ENCODE results near the gene SRSF10. TPM values are rescaled to one million over a fixed set of nuclear protein-coding genes. Genes with fewer than 3 reads are reported as not detected.

The SRSF10 gene
- polyA plus RNA-seq, 3 donors, result 66.6 to 76.2 (median 75.6) TPM

DNA sequence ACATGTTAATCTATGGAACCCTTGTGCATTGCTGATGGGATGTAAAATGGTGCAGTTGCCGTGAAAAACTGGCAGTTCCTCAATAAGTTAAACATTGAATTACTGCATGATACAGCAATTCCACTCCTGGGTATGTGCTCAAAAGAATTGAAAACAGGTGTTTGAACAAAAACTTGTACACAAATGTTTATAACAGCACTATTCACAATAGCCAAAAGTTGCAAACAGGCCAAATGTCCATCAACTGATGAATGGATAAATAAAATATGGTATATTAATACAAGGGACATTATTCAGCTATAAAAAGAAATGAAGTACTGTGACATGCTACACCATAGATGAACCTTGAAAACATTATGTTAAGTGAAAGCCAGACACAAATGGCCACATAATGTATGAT lies 17.7 kb upstream of the SRSF10 start:
- peaks cover 0 to 7% (median 2%) of the 10 kb centered on the region in 3 donors for H3K27me3 Mint-ChIP-seq (ENCODE audit: low read depth in 3 of 3)
- Histone ChIP-seq H3K4me1 (ENCODE audit: control insufficient read depth in 1 of 2, insufficient read depth in 2 of 2, low read length in 2 of 2) (no peaks in the 10 kb centered on the region), H3K9me3 (replicated peaks in 1 of 2; ENCODE audit: control insufficient read depth in 1 of 2, insufficient read depth in 1 of 2, low read length in 2 of 2) (no peaks in the 10 kb centered on the region), H2AFZ (ENCODE audit: insufficient read depth, low read depth, low read length, poor library complexity, severe bottlenecking) (no peak overlapping the region), H3K36me3 (replicated peaks in 1 of 2; ENCODE audit: control insufficient read depth in 1 of 2, insufficient read depth in 2 of 2, low read length in 2 of 2) (no peaks in the 10 kb centered on the region), H3K27me3 (ENCODE audit: control insufficient read depth in 2 of 2, insufficient read depth in 2 of 2, low read length in 2 of 2) (no peaks in the 10 kb centered on the region), H3K79me2 (ENCODE audit: insufficient read depth, low read length) (no peaks in the 10 kb centered on the region), H3K27ac (ENCODE audit: low read depth in 1 of 2, low read length in 2 of 2) (no peak overlapping the region), H4K20me1 (ENCODE audit: insufficient read depth, low read length) (no peaks in the 10 kb centered on the region), H3K9ac (ENCODE audit: insufficient read depth, low read length, poor library complexity, severe bottlenecking) (no peak overlapping the region), H3K4me2 (replicated peaks; ENCODE audit: extremely low read depth, low read length, poor library complexity, severe bottlenecking) (no peak overlapping the region), H3K4me3 (replicated peaks in 1 of 3; ENCODE audit: low read depth in 2 of 3, low read length in 3 of 3) (no peak overlapping the region)
- peaks cover 0 to 5% (median 0%) of the 10 kb centered on the region in 7 donors for H3K9me3 Mint-ChIP-seq
- intact Hi-C loops (cut with micrococcal nuclease), result no loop called here
- no peak overlapping the region for H3K4me3 Mint-ChIP-seq
- no peaks in the 10 kb centered on the region for H3K36me3 Mint-ChIP-seq
- WGBS (ENCODE audit: insufficient coverage), result no CpG with 5 or more reads among the region's 1 CpG
- TF ChIP-seq, protein P1, sequence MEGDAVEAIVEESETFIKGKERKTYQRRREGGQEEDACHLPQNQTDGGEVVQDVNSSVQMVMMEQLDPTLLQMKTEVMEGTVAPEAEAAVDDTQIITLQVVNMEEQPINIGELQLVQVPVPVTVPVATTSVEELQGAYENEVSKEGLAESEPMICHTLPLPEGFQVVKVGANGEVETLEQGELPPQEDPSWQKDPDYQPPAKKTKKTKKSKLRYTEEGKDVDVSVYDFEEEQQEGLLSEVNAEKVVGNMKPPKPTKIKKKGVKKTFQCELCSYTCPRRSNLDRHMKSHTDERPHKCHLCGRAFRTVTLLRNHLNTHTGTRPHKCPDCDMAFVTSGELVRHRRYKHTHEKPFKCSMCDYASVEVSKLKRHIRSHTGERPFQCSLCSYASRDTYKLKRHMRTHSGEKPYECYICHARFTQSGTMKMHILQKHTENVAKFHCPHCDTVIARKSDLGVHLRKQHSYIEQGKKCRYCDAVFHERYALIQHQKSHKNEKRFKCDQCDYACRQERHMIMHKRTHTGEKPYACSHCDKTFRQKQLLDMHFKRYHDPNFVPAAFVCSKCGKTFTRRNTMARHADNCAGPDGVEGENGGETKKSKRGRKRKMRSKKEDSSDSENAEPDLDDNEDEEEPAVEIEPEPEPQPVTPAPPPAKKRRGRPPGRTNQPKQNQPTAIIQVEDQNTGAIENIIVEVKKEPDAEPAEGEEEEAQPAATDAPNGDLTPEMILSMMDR (IDR thresholded peaks at IDR 0.05), result no peak
- H3K27ac Mint-ChIP-seq, result no peak overlapping the region
- no peak for DNase-seq
- no peaks in the 10 kb centered on the region for H3K4me1 Mint-ChIP-seq

GRCh38 chr1:23996700-23997229 lies 16.6 kb upstream of the SRSF10 start:
- peaks cover 0 to 2% (median 0%) of the 10 kb centered on the region in 7 donors for H3K9me3 Mint-ChIP-seq
- Histone ChIP-seq H3K79me2 (ENCODE audit: insufficient read depth, low read length) (no peaks in the 10 kb centered on the region), H4K20me1 (ENCODE audit: insufficient read depth, low read length) (no peaks in the 10 kb centered on the region), H2AFZ (ENCODE audit: insufficient read depth, low read depth, low read length, poor library complexity, severe bottlenecking) (no peak overlapping the region), H3K9me3 (replicated peaks in 1 of 2; ENCODE audit: control insufficient read depth in 1 of 2, insufficient read depth in 1 of 2, low read length in 2 of 2) (no peaks in the 10 kb centered on the region), H3K27me3 (ENCODE audit: control insufficient read depth in 2 of 2, insufficient read depth in 2 of 2, low read length in 2 of 2) (no peaks in the 10 kb centered on the region), H3K4me3 (replicated peaks in 1 of 3; ENCODE audit: low read depth in 2 of 3, low read length in 3 of 3) (no peak overlapping the region), H3K27ac (ENCODE audit: low read depth in 1 of 2, low read length in 2 of 2) (no peak overlapping the region), H3K9ac (ENCODE audit: insufficient read depth, low read length, poor library complexity, severe bottlenecking) (no peak overlapping the region), H3K36me3 (replicated peaks in 1 of 2; ENCODE audit: control insufficient read depth in 1 of 2, insufficient read depth in 2 of 2, low read length in 2 of 2) (no peaks in the 10 kb centered on the region), H3K4me2 (replicated peaks; ENCODE audit: extremely low read depth, low read length, poor library complexity, severe bottlenecking) (no peak overlapping the region), H3K4me1 (ENCODE audit: control insufficient read depth in 1 of 2, insufficient read depth in 2 of 2, low read length in 2 of 2) (no peaks in the 10 kb centered on the region)
- H3K27me3 Mint-ChIP-seq (ENCODE audit: low read depth in 3 of 3), result peaks cover 0 to 3% (median 2%) of the 10 kb centered on the region in 3 donors
- H3K27ac Mint-ChIP-seq, result no peak overlapping the region
- no peak overlapping the region for H3K4me3 Mint-ChIP-seq
- TF ChIP-seq, protein P1 (IDR thresholded peaks at IDR 0.05), result no peak
- H3K4me1 Mint-ChIP-seq, result no peaks in the 10 kb centered on the region
- WGBS (ENCODE audit: insufficient coverage), result 100% methylated on average over 4 of the region's 10 CpGs
- intact Hi-C loops (cut with micrococcal nuclease), result no loop called here
- DNase-seq, result no peak
- H3K36me3 Mint-ChIP-seq, result no peaks in the 10 kb centered on the region
